K562 (cell line): ENCODE measurements around the gene RNF181. TPM values are rescaled to one million over a fixed set of nuclear protein-coding genes. Genes with fewer than 3 reads are reported as not detected.

Experiments
- ATAC-seq: fragments of 200-7000 bp; cut with Tn5 transposase; 3 replicates; pipeline ENCODE4 v1.9.1; 2020; ENCODE audit warnings: moderate library complexity
- BruUV-seq: library from RNA; stranded (reverse); fragments of 400-500 nt; replicated peaks from 2 replicates; lab custom pipeline; 2021; lab: Mats Ljungman, UMichigan
- CTCF ChIA-PET: fragments of 300-600 bp; formaldehyde crosslinking; extraction: SDS; loops from one replicate; lab custom pipeline; 2021; ENCODE audit warnings: low intra/inter-chr PET ratio; lab: Yijun Ruan, JAX
- POLR2A ChIA-PET: fragments of 300-600, 350-650 bp; sonication (Branson Sonifier 250); formaldehyde crosslinking; extraction: SDS; loops from one replicate; lab custom pipeline; 2021; ENCODE audit warnings: antibody characterized with exemption, inconsistent platforms; lab: Yijun Ruan, JAX
- DNase-seq, 4 experiments: peaks; one replicate each; pipeline versions ENCODE4 v3.0.0 to v3.0.0-alpha.2; 2011 to 2018; ENCODE audit warnings: low spot score in 3 of 4, mixed read lengths in 3 of 4; ENCODE audit errors: extremely low read depth in 1 of 4
- FAIRE-seq: peaks from 2 replicates; lab custom pipeline; 2011; peaks lifted over from hg19 to GRCh38; lab: Jason Lieb, UNC
- H2AFZ ChIP-seq: 2 replicates; pipeline ENCODE4 v1.6.0; 2011; ENCODE audit warnings: low read depth, low read length, control low read depth, inconsistent platforms
- H3K27ac ChIP-seq: fragments of 200-600 bp; 3 replicates; pipeline ENCODE4 v1.8.0; 2011; ENCODE audit warnings: low read depth, mild to moderate bottlenecking, control low read depth, inconsistent platforms, low read length, moderate library complexity, mixed read lengths; ENCODE audit errors: extremely low read depth
- H3K27me3 ChIP-seq, 2 experiments: fragments of 300-600 bp in 1 of 2; 2 replicates in 1 of 2; 3 replicates in 1 of 2; pipeline versions ENCODE4 v1.6.0 to v1.8.0; 2011; ENCODE audit warnings: inconsistent platforms in 2 of 2, low read length in 2 of 2, mild to moderate bottlenecking in 1 of 2, mixed read lengths in 1 of 2, moderate library complexity in 1 of 2; ENCODE audit not compliant: control insufficient read depth in 2 of 2, insufficient read depth in 2 of 2
- H3K36me3 ChIP-seq: fragments of 300-600 bp; 3 replicates; pipeline ENCODE4 v1.8.0; 2011; ENCODE audit warnings: mild to moderate bottlenecking, low read length, inconsistent platforms; ENCODE audit not compliant: control insufficient read depth, insufficient read depth
- H3K4me1 ChIP-seq, 2 experiments: fragments of 200-600 bp in 1 of 2; replicated peaks in 1 of 2; 2 replicates in 1 of 2; 3 replicates in 1 of 2; pipeline versions ENCODE4 v1.5.1 to v1.8.0; 2011; ENCODE audit warnings: inconsistent platforms in 2 of 2, low read length in 2 of 2, mild to moderate bottlenecking in 1 of 2, mixed read lengths in 1 of 2, moderate library complexity in 1 of 2; ENCODE audit not compliant: control insufficient read depth in 2 of 2, insufficient read depth in 2 of 2
- H3K4me2 ChIP-seq: 2 replicates; pipeline ENCODE4 v1.6.1; 2011; ENCODE audit warnings: low read length, control low read depth, inconsistent platforms, mixed read lengths; ENCODE audit not compliant: insufficient read depth
- H3K4me3 ChIP-seq: fragments of 200-600 bp; sonication (generic), shearing (Covaris generic); 2 replicates; pipeline ENCODE4 v1.5.1; 2016; ENCODE audit warnings: control low read depth, inconsistent platforms
- H3K79me2 ChIP-seq: fragments of 200-600 bp; 3 replicates; pipeline ENCODE4 v1.8.0; 2011; ENCODE audit warnings: low read length, inconsistent platforms; ENCODE audit not compliant: control insufficient read depth, insufficient read depth
- H3K9ac ChIP-seq, 2 experiments: 2 replicates each; pipeline versions ENCODE4 v1.6.0 to v1.6.1; 2011; ENCODE audit warnings: low read depth in 2 of 2, low read length in 2 of 2, control low read depth in 1 of 2, inconsistent platforms in 1 of 2, mild to moderate bottlenecking in 1 of 2, mixed read lengths in 1 of 2; ENCODE audit not compliant: insufficient read depth in 1 of 2
- H3K9me1 ChIP-seq: one replicate; pipeline ENCODE4 v1.6.0; 2011; ENCODE audit warnings: inconsistent platforms, mild to moderate bottlenecking, low read length, moderate library complexity; ENCODE audit not compliant: control insufficient read depth, insufficient read depth
- H3K9me3 ChIP-seq: replicated peaks from 2 replicates; pipeline ENCODE4 v1.5.1; 2011; ENCODE audit warnings: low read depth, low read length, inconsistent platforms; ENCODE audit not compliant: control insufficient read depth, insufficient read depth
- H4K20me1 ChIP-seq: replicated peaks from 2 replicates; pipeline ENCODE4 v1.6.1; 2011; ENCODE audit warnings: low read length, inconsistent platforms, mixed read lengths; ENCODE audit not compliant: control insufficient read depth, insufficient read depth
- GATAD2B ChIP-seq: fragments of 450-650 bp; IDR thresholded peaks from 2 replicates; pipeline ENCODE4 v1.6.1; 2017; ENCODE audit warnings: mild to moderate bottlenecking, borderline replicate concordance
- HCFC1 ChIP-seq: IDR thresholded peaks from 2 replicates; pipeline ENCODE4 v1.6.1; 2012; ENCODE audit warnings: low read depth, low read length, improper control_type of control experiment
- MEIS2 ChIP-seq: fragments of 450-650 bp; IDR thresholded peaks from 2 replicates; pipeline ENCODE4 v1.6.1; 2014; ENCODE audit warnings: mild to moderate bottlenecking; ENCODE audit not compliant: partially characterized antibody
- NFE2 ChIP-seq: IDR thresholded peaks from 2 replicates; pipeline ENCODE4 v1.6.1; 2014; ENCODE audit warnings: antibody characterized with exemption, low read depth
- RNF2 ChIP-seq: sonication (generic); IDR thresholded peaks from 2 replicates; pipeline ENCODE4 v1.6.1; 2016
- RUNX1 ChIP-seq: sonication (generic); IDR thresholded peaks from 2 replicates; pipeline ENCODE4 v1.6.1; 2016; ENCODE audit warnings: antibody characterized with exemption, low read depth
- TEAD4 ChIP-seq, 2 experiments: sonication (generic) in 1 of 2; formaldehyde crosslinking in 1 of 2; IDR thresholded peaks; 2 replicates each; pipeline versions ENCODE4 v1.6.1 to v1.8.0; 2012 to 2022; ENCODE audit warnings: borderline replicate concordance in 1 of 2, inconsistent platforms in 1 of 2, low read length in 1 of 2, mild to moderate bottlenecking in 1 of 2, missing genetic modification reagents in 1 of 2
- ZNF668 ChIP-seq: fragments of 250-450 bp; sonication (Bioruptor Pico); IDR thresholded peaks from 2 replicates; pipeline ENCODE4 v1.8.0; 2022; ENCODE audit warnings: mild to moderate bottlenecking, inconsistent platforms
- WGBS: fragments of 100-300 bp; shearing (Covaris generic); methylation state at CpG from one replicate; pipeline ENCODE4 v1.1.6; 2016; ENCODE audit warnings: low coverage, mixed read lengths; ENCODE audit not compliant: insufficient coverage; ENCODE audit errors: missing lambda C conversion rate; 5-methylcytosine and 5-hydroxymethylcytosine counted together
- in situ Hi-C: fragments of 300-500 bp; cut with MboI; formaldehyde crosslinking; loops from 4 replicates; pipeline ENCODE4 v1.15.0; 2018; ENCODE audit warnings: inconsistent platforms, mixed read lengths
- intact Hi-C: fragments of 100-400 bp; cut with micrococcal nuclease; formaldehyde crosslinking; loops from 2 replicates; pipeline ENCODE4 v1.14.2; 2022
- polyA plus RNA-seq, 8 experiments: library from polyadenylated mRNA; depleted of rRNA in 4 of 8; stranded (reverse) in 5 of 8; unstranded in 3 of 8; fragments of >200 nt; fragmentation: Nextera tagmentation in 2 of 8; fragmentation: Illumina TruSeq in 1 of 8; extraction: Ambion mirVana in 2 of 8; extraction: Trizol in 1 of 8; gene quantifications; 2 replicates each; pipeline versions ENCODE4 v1.2.1 to v1.2.3, GENCODE V29; 2011 to 2014; ENCODE audit warnings: inconsistent platforms in 1 of 8, missing spikeins in 1 of 8
- total RNA-seq, 7 experiments: library from RNA; depleted of rRNA in 6 of 7; stranded (reverse); fragments of >200 nt in 6 of 7; fragmentation: Illumina TruSeq in 2 of 7; extraction: Trizol in 2 of 7; gene quantifications; 2 replicates each; pipeline versions ENCODE4 v1.2.1 to v1.2.3, GENCODE V29; 2011 to 2021; ENCODE audit warnings: low replicate concordance in 1 of 7
- TF ChIP-seq, protein P1 (sequence below): fragments of 200-800 bp; sonication (Bioruptor generic); IDR thresholded peaks from 2 replicates; pipeline ENCODE4 v1.6.1; 2016; ENCODE audit warnings: missing genetic modification characterization, missing compliant biosample characterization
- TF ChIP-seq, protein P2 (sequence below): conservative IDR thresholded peaks from 2 replicates; pipeline ENCODE4 v1.6.1; 2011; ENCODE audit warnings: low read depth, mild to moderate bottlenecking, low read length; ENCODE audit not compliant: control insufficient read depth

The RNF181 gene
- total and polyA plus RNA-seq, 9 of the 15 experiments (the other 6 are each of a cell fraction or from before 2014, with no cell fraction given), result 139 to 492 (median 253) TPM

DNA sequence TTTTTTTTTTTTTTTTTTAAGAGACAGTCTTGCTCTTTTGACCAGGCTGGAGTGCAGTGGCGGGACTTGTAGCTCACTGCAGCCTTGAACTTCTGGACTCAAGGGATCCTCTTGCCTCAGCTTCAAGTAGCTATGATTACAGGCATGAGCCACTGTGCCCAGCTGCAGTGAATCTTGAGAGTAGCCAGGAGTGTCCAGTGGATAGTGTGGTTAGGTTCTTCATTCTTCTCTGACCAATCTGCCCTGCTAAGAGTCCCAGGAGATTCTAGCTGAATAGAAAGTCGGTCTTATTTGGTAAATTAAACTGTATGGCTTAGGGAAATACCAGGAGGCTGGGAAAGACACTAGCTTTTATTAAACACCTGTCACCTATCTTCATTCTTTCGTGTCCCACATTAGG is 35.8 kb downstream of the RNF181 start (continued):
- no peak for TF ChIP-seq RUNX1
- TF ChIP-seq, protein P1, sequence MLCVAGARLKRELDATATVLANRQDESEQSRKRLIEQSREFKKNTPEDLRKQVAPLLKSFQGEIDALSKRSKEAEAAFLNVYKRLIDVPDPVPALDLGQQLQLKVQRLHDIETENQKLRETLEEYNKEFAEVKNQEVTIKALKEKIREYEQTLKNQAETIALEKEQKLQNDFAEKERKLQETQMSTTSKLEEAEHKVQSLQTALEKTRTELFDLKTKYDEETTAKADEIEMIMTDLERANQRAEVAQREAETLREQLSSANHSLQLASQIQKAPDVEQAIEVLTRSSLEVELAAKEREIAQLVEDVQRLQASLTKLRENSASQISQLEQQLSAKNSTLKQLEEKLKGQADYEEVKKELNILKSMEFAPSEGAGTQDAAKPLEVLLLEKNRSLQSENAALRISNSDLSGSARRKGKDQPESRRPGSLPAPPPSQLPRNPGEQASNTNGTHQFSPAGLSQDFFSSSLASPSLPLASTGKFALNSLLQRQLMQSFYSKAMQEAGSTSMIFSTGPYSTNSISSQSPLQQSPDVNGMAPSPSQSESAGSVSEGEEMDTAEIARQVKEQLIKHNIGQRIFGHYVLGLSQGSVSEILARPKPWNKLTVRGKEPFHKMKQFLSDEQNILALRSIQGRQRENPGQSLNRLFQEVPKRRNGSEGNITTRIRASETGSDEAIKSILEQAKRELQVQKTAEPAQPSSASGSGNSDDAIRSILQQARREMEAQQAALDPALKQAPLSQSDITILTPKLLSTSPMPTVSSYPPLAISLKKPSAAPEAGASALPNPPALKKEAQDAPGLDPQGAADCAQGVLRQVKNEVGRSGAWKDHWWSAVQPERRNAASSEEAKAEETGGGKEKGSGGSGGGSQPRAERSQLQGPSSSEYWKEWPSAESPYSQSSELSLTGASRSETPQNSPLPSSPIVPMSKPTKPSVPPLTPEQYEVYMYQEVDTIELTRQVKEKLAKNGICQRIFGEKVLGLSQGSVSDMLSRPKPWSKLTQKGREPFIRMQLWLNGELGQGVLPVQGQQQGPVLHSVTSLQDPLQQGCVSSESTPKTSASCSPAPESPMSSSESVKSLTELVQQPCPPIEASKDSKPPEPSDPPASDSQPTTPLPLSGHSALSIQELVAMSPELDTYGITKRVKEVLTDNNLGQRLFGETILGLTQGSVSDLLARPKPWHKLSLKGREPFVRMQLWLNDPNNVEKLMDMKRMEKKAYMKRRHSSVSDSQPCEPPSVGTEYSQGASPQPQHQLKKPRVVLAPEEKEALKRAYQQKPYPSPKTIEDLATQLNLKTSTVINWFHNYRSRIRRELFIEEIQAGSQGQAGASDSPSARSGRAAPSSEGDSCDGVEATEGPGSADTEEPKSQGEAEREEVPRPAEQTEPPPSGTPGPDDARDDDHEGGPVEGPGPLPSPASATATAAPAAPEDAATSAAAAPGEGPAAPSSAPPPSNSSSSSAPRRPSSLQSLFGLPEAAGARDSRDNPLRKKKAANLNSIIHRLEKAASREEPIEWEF (CRISPR knock-in tag), result no peak
- TF ChIP-seq MEIS2, result no peak
- TF ChIP-seq TEAD4 (IDR thresholded peaks at IDR 0.05; ENCODE audit: low read length), result no peak
- no peak for TF ChIP-seq TEAD4 (CRISPR knock-in tag; IDR thresholded peaks at IDR 0.05; ENCODE audit: borderline replicate concordance)

DNA sequence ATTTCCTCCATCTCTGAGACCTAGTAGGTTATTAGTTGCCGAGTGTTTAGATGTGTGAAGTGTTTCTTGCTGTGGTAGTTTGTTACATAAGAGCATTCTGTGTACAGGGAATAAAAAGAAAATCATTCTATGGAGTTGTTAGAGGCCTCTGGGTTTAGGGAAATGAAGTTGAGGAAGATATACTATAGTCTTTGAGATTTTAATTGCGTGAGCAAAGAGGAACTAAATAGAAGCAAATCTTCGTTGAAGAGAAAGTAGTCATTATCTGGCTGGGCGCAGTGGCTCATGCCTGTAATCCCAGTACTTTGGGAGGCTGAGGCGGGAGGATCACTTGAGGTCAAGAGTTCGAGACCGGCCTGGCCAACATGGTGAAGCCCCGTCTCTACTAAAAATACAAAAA is 39.5 kb downstream of the RNF181 start:
- Histone ChIP-seq H3K27ac (no peak overlapping the region), H2AFZ (no peak overlapping the region), H3K9ac (no peak overlapping the region), H4K20me1 (peaks cover 6% of the 10 kb centered on the region; the same call in 1 of the 2 replicates), H3K9me1 (no peaks in the 10 kb centered on the region), H3K9me3 (no peaks in the 10 kb centered on the region), H3K79me2 (peaks cover 8% of the 10 kb centered on the region; the same call in 2 of the 3 replicates), H3K4me1 (no peaks in the 10 kb centered on the region), H3K27me3 (no peaks in the 10 kb centered on the region), H3K36me3 (peaks cover 89% of the 10 kb centered on the region), H3K4me3 (no peak overlapping the region), H3K4me2 (no peak overlapping the region)
- no peak for DNase-seq
- 77% methylated on average over 8 of the region's 8 CpGs for WGBS
- intact Hi-C loops, result no loop called here
- CTCF ChIA-PET, result interaction anchor here (0.7 kb wide), 1 partner anchor 11 kb away, joined by 3 read pairs; no protein-coding TSS in a partner anchor
- no peak for FAIRE-seq
- in situ Hi-C loops, result no loop called here
- TF ChIP-seq, protein P2, sequence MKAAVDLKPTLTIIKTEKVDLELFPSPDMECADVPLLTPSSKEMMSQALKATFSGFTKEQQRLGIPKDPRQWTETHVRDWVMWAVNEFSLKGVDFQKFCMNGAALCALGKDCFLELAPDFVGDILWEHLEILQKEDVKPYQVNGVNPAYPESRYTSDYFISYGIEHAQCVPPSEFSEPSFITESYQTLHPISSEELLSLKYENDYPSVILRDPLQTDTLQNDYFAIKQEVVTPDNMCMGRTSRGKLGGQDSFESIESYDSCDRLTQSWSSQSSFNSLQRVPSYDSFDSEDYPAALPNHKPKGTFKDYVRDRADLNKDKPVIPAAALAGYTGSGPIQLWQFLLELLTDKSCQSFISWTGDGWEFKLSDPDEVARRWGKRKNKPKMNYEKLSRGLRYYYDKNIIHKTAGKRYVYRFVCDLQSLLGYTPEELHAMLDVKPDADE, result no peak
- TF ChIP-seq NFE2 (no peak), GATAD2B (no peak), ZNF668 (CRISPR knock-in tag) (no peak), RNF2 (no peak), HCFC1 (no peak)
- BruUV-seq, result no TSS peak
- no peak for ATAC-seq
- POLR2A ChIA-PET, result interaction anchor here (0.6 to 1.2 kb wide), 4 partner anchors 9 to 30 kb away, joined by 3 read pairs; no protein-coding TSS in a partner anchor
